DMS153 (cell line): Measurements from ENCODE around the gene SP7.
"Not testable (repeated sequence)": the region's sequence is repeated elsewhere in the genome, so short reads cannot be mapped to it uniquely, and the experiment has no call there.

Experiments
- DNase-seq: peaks from one replicate; lab custom pipeline; 2025; lab: John Stamatoyannopoulos, UW

Gene SP7

DNA sequence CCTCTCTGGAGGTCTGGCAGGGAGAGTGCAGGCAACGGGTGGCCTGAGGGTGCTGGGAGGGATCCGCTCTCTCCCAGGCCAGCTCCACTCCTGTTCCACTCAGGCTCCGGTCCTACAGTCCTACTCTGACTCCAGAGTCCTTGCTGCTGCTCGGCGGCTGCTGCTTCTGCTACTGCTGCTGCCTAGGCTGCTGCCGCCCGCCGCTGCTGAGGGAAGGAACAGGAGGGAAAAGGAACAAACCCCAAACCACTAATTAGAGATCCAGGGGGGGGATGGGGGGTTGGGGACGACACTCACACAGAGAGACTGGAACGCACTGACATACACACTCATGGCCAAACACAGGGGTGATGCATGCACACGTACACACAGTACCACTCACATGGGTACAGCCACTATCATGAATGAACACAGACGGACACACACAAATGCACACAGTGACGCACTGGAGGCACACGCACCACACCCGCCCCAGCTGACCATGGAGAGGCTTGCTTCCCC is at the start of gene SP7:
SP7 (minus strand) TSS at position 174 of the 501 bp plus-strand sequence. CDS start 708 bp downstream, outside the sequence.
- no peak for DNase-seq

DNA sequence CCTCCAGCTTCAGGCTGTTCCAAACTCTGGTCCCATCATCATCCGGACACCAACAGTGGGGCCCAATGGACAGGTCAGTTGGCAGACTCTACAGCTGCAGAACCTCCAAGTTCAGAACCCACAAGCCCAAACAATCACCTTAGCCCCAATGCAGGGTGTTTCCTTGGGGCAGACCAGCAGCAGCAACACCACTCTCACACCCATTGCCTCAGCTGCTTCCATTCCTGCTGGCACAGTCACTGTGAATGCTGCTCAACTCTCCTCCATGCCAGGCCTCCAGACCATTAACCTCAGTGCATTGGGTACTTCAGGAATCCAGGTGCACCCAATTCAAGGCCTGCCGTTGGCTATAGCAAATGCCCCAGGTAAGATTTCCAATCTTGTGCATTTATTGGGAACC is 47.1 kb upstream of the SP7 start:
- no peak for DNase-seq

DNA sequence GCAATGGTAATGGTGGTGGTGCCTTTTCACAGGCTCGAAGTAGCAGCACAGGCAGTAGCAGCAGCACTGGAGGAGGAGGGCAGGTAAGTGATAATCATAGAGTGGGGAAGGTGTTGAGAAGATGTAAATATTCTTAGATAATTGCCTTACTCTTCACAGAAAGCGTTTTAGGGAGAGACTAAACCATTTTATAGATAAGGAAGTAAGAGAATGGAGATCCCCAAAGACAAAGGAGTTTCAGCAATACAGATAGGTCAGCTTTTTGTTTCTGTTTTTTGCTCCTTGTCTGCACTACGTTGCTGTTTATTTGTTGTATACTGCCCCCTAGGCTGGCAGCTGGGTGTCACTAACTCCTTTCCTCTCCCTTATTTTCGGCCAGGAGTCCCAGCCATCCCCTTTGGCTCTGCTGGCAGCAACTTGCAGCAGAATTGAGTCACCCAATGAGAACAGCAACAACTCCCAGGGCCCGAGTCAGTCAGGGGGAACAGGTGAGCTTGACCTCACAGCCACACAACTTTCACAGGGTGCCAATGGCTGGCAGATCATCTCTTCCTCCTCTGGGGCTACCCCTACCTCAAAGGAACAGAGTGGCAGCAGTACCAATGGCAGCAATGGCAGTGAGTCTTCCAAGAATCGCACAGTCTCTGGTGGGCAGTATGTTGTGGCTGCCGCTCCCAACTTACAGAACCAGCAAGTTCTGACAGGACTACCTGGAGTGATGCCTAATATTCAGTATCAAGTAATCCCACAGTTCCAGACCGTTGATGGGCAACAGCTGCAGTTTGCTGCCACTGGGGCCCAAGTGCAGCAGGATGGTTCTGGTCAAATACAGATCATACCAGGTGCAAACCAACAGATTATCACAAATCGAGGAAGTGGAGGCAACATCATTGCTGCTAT is 45.8 kb upstream of the SP7 start:
- DNase-seq, result no peak

DNA sequence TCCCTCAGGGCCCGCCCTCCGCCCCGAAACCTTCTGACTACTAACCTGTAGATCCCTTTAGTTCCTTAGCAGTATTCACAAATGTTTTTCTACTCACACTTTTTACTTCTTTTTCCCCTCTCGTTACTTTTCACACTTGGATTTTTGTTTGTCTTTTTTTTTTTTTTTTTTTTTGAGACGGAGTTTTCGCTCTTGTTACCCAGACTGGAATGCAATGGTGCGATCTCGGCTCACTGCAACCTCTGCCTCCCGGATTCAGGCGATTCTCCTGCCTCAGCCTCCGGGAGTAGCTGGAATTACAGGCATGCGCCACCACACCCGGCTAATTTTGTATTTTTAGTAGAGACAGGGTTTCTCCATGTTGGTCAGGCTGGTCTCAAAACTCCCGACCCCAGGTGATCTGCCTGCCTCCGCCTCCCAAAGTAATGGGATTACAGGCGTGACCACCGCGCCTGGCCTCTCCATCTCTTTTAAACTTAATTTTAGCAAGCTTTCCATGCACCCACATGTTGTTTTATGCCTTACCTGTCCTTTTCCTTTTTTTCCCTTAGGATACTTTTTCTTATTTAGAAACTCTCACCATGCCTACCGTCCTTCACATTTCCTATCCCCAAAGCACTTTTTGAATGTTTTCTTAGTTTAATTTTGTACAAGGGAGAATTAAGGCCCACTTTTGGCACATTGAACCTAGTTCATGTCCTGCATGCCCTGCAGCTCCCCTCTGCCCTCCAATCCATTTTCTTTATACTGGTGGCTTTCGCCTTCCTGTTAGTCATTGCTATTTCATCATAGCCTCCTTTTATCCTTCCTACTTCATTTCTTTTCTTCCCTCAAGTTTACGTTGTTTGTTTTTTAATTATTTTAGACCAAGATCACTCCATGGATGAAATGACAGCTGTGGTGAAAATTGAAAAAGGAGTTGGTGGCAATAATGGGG is 44.9 kb upstream of the SP7 start:
- peak; percentile 30 for DNase-seq

DNA sequence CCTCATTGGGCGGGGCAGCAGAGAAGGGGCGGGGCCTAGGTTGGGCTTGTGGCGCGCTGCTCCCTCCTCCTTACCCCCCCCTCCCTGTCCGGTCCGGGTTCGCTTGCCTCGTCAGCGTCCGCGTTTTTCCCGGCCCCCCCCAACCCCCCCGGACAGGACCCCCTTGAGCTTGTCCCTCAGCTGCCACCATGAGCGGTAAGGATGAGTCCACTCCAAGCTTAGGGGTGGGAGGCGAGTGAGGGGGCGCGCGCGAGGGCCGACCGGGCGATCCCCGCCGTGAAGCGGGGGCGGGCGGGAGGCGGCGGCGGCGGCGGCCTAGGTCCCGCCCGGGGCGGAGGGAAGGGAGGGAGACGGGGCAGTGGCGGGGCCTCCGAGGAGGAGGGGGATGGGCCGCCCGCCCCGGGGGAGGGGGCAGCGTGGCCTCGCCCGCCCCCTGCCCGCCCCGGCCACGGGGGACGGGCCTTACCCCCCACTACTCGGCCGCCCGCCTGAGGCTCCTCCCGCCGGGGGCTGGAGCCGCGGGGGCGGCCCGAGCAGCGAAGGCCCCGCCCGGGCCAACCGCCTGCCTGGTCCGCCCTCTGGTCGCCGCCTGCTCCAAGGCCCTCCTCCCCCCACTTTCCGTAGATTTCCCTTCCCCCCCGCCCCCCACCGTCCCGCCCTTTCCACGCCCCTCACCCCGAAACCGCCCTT is 44.1 kb upstream of the SP7 start, which contains the start of gene SP1:
SP1 (plus strand) TSS at position 73 of the 690 bp plus-strand sequence; CDS start at position 189, 116 bp downstream.
- peak; percentile 81 for DNase-seq

DNA sequence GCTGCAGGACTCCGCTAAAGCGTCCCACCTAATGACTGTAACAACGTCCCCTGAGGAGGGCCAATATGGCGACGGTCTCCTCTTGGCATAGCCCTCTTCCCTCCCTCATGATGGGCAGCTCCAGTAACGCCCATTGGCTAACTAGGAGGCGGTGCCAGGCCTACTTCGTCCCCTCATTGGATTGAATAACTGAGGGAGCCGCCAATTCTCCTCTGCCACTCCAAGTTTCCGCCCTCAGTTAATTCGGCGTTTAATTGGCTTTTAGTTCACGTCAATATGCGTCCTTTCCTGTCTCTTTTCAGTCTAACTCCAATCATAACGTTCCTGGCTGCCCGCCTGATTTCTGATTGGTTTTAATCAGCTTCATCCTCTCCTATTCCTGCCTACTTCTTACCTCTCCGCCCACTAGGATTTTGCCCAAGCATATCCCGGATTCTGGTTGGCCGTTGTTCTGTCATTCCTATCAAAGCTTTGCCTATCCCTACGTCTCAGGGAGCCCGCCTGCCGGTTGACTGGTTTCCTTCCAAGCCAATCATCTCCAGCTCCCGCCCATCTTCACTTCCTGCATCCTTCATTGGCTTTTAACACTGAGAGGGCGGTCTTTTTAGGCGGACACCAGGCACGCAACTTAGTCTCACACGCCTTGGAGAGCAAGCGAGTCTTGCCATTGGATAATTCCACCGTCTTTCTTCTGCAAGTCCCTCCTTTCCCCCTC is 43.4 kb upstream of the SP7 start:
- peak; percentile 100 for DNase-seq

DNA sequence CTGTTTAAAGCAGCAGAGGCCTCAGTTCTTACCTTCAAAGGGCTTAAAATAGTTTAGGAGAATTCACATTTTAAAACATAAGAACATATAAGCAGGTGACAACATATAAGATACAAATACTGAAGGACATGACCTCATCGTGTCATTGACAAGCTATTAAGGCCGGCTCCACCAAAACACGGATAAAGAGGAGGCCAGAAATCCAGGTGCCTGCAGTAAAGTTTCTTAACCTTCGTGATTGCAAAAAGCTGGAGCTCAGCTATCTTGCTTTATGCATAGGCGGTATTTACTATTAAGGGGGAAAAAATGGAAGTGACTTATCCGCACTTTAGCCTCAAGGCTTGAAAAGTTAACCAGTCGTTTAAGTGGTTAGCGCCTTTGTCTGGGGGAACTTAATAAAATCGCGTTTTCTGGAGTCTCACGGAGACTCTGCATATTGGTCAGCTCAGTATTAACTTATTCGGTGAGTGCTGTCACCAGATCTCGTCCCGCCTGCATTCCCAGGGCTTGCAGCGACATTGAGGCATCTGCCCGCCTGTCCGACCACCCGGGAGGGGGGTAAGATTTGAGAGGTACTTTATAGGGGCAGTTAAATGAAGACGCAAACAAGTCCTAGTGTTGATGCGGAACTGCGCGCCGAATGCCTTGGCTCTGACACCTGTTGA is 42.7 kb upstream of the SP7 start:
- DNase-seq, result no peak

DNA sequence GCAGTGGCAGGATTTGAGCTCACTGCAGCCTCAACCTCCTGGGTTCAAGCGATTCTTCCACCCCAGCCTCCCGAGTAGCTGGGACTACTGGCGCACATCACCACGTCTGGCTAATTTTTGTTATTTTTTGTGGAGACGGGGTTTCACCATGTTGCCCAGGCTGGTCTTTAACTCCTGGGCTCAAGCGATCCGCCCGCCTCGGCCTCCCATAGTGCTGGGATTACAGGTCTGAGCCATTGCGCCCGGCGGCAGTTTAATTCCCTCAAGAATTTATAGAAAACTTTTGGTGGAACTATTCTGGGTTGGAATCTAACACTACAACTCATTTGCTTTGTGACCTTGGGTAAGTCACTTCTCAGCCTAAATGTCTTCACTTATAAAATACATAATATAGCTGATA is 42.1 kb upstream of the SP7 start:
- DNase-seq, result no peak

DNA sequence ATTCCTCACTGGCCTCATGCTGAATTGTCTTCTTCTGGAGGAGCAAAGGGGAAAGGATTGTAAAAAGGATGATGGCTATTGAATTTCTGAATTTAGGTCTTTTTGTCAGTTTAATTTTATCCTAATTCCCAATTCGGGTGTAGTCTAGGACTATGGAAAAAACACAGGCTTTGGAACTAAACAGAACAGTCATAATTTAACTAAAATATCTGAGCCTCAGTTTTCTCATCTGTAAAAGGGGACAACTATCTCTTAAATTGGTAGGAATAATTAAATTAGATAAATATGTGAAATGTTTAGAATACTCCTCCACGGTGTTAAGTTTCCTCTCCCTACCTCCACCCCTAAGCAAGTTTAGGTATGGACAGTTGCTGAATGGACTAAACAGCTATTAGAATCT is 40.6 kb upstream of the SP7 start:
- DNase-seq, result no peak

DNA sequence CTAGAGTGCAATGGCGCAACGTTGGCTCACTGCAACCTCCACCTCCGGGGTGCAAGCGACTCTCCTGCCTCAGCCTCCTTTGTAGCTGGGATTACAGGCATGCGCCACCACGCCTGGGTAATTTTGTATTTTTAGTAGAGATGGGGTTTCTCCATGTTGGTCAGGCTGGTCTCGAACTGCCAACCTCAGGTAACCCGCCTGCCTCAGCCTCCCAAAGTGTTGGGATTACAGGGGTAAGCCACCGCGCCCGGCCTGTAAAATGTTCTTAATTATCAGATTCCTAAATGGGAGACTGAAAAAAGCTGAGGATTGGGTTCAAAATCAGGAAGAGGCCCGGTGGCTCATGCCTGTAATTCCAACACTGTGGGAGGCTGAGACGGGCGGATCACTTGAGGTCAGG is 38.1 kb upstream of the SP7 start:
- not testable (repeated sequence) for DNase-seq

DNA sequence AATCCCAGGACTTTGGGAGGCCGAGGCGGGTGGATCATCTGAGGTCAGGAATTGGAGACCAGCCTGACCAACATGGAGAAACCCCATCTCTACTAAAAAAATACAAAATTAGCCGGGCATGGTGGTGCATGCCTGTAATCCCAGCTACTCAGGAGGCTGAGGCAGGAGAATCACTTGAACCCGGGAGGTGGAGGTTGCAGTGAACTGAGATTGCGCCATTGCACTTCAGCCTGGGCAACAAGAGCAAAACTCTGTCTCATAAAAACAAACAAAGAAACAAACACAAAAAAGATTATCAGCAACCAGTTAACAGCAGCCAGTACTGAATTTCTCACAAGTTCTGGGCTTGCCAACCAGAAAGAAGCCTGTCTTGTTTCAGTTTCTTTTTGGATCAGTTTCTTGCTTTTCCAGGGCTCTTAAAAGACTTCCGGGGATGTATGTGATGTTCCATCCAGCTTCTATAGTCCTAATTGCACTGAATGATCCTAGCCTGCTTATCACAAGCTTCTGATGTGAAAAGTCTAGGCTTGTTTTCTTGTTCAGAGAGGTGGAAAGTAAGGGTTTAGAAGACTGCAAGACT is 37.5 kb upstream of the SP7 start:
- not testable (repeated sequence) for DNase-seq

DNA sequence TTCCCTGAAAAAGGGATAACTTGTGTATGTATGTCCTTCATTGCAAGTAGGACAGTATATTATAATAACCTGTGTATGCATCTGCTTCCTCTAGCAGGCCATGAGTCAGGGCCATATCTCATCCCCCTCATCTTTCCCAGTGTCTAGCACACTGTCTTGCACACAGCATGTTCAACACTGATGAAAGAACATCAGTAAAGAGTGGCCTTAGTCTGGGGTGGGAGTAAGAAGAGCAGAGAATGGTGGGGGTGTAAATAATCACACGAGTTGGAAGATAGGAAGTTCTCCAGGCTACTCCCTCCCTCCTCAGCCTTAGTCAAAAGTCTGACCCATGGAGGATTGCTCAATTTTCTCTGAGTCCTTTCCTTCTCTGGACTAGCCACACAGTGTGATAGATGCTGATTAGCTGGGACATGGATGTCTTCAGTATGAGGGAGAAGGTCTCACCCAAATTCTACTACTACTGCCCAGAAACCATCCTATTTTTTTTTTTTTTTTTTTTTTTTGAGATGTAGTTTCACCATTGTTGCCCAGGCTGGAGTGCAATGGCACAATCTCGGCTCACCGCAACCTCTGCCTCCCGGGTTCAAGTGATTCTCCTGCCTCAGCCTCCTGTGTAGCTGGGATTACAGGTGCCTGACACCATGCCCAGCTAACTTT is 29.2 kb upstream of the SP7 start:
- DNase-seq, result no peak

DNA sequence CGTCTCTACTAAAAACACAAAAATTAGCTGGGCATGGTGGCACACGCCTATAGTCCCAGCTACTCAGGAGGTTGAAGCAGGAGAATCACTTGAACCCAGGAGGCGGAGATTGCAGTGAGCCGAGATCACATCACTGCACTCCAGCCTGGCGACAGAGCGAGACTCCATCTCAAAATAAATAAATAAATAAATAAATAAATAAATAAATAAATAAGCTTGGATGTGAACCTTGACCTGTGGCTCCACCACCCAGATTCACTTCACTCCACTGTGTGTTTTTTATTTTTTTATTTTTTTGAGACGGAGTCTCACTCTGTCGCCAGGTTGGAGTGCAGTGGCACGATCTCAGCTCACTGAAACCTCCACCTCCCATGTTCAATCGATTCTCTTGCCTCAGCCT is 25.5 kb upstream of the SP7 start:
- not testable (repeated sequence) for DNase-seq

DNA sequence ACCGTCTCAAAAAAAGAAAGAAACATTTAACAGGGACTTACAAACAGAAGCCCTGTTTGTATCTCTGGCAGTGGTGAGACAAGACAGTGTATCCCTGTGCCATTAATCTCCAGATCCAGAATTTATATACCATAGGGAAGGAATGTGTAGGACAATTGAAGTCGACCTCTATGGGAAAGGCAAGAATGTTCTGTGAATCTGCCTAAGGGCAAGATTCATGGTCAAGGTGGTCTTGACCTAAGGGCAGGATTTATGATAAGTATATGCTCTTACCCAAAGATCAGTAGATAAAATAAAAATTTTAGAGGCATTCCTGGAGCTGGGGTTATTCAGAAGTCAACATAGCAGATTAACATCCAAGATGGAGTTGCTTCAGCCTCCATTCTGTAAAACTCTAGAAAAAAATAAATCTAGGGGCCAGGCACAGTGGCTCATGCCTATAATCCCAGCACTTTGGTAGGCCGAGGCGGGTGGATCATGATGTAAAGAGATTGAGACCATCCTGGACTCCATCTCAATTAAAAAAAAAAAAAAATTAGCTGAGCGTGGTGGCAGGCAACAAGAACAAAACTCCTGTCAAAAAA is 22.8 kb upstream of the SP7 start:
- DNase-seq, result no peak

DNA sequence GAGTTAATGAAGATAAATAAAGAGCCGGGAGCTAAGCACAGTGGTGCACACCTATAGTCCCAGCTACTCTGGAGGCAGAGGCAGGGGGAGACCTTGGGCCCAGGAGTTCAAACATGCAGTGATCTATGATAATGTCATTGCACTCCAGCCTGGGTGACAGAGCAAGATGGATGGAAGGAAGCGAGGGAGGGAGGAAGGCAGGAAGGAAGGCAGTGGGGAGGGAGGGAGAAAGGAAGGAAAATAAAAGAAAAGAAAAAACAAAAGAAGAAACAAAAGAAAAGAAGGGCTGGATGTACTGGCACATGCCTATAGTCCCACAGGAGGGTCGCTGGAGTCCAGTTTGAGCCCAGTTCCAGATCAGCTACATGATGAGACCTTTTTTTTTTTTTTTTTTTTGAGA is 19.0 kb upstream of the SP7 start:
- no peak for DNase-seq

DNA sequence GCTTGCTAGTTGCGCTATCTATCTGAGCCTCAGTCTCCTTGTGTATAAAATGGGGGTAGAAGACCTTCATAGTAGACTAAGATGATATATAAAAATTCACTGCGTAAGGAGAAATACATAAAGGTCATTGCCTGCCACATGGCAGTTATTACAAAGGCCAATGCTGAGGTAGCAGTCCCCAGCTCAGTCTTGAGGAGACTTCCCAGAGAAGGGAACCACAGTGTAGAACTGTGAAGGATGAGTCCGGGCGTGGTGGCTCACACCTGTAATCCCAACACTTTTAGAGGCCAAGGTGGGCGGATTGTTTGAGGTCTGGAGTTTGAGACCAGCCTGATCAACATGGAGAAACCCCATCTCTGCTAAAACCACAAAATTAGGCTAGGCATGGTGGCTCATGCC is 17.1 kb upstream of the SP7 start:
- no peak for DNase-seq

DNA sequence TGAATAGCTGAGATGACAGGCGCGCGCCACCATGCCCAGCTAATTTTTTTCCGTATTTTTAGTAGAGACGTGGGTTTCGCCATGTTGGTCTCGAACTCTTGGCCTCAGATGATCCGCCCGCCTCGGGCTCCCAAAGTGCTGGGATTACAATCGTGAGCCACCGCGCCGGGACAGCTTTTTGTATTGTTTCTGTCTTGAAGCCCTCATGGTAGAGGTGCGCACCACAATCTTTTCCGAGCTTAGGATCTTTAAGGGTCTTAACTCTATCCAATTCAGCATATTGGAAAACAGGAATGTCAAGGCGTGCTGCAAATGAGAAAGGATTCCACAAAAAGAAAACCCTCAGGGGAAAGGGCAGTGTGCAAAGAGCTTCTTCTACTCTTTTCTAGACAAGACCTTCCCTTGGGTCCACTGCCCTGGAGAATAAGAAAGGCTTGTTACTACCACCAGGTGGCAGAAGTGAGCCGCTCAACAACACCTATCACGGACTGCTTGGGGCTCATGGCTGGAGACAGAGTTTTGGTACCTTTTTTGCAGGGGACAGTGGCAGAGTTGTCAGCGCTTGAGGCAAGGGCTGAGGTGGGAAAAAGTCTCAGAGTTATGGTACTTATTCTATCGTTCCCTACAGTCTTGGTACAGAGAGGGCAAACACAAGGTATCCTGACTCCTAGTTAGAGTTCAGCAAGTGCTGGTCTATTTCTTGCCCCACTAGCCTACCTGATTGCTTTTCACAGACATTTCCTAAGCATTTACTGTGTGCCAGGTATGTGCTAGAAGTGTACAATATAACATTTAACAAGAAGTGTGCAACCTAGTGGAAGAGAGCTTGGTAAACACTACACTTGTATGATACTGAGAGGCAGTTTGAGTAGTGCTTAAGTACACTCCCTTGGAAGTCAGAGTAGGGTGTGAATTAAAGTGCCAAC is 16.4 kb upstream of the SP7 start:
- peak; percentile 60 for DNase-seq

DNA sequence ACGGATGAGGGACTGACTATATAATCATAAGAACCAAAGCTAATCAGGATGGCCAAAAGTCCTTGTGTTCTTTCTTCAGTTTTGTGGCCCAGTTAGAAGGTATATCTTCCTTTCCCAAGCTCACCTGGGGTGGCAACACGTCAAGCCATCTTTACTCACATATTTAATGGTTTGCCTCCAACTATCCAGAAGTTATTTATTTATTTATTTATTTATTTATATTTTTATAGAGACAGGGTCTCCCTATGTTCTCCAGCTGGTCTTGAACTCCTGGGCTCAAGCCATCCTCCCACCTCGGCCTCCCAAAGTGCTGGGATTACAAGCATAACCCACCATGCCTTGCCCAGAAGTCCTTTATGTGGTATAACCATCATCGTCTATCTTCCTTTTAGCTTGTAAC is 11.8 kb upstream of the SP7 start:
- no peak for DNase-seq
